ENCODE data around the gene FSHB.

DNA sequence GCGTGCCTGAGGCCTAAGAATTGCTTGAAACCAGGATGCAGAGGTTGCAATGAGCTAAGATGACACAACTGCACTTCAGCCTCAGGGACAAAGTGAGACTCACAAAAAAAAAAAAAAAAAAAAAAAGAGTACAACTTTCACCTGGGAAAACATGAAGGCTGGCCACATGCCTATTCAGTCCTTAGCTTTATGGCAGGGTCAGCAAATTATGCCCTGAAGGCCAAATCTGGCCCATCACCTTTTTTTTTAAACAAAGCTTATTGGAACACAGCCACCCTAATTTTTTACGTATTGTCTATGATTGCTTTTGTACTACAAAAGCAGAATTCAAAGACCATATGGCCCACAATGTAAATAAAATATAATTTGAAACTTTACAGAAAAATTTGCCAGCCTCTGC lies 8.2 kb downstream of the FSHB start:
- TF ChIP-seq, protein P1, sequence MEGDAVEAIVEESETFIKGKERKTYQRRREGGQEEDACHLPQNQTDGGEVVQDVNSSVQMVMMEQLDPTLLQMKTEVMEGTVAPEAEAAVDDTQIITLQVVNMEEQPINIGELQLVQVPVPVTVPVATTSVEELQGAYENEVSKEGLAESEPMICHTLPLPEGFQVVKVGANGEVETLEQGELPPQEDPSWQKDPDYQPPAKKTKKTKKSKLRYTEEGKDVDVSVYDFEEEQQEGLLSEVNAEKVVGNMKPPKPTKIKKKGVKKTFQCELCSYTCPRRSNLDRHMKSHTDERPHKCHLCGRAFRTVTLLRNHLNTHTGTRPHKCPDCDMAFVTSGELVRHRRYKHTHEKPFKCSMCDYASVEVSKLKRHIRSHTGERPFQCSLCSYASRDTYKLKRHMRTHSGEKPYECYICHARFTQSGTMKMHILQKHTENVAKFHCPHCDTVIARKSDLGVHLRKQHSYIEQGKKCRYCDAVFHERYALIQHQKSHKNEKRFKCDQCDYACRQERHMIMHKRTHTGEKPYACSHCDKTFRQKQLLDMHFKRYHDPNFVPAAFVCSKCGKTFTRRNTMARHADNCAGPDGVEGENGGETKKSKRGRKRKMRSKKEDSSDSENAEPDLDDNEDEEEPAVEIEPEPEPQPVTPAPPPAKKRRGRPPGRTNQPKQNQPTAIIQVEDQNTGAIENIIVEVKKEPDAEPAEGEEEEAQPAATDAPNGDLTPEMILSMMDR (IDR thresholded peaks at IDR 0.05 in 4 of 5, conservative IDR thresholded peaks at IDR 0.05 in 1 of 5), result no peak
- no peak for TF ChIP-seq POLR2A (IDR thresholded peaks at IDR 0.05)

Measured in gastrocnemius medialis (tissue), 4 donors.